H1 (cell line): ENCODE results near the gene B3GALT6. TPM values are rescaled to one million over a fixed set of nuclear protein-coding genes. Genes with fewer than 3 reads are reported as not detected.

ENCODE experiments used
- CHD7 ChIP-seq: fragments of 300-600 bp; sonication (generic); IDR thresholded peaks from 2 replicates; pipeline ENCODE4 v1.7.1; 2012; ENCODE audit warnings: low read length, moderate library complexity, mild to moderate bottlenecking, inconsistent platforms; ENCODE audit not compliant: insufficient replicate concordance
- polyA plus RNA-seq, 7 experiments: library from polyadenylated mRNA; depleted of rRNA in 3 of 7; stranded (reverse) in 5 of 7; unstranded in 2 of 7; fragments of >200 nt in 5 of 7; fragments of 200-250 nt in 2 of 7; gene quantifications; 1 replicate in 5 of 7; 2 replicates in 1 of 7; 4 replicates in 1 of 7; pipeline versions ENCODE4 v1.2.1 to v1.2.3, GENCODE V29; 2011 to 2013; ENCODE audit warnings: missing spikeins in 2 of 7, mixed read lengths in 2 of 7
- total RNA-seq: library from RNA; stranded (reverse); fragmentation: NEBNext Ultra II Directional; extraction: Animal tissue kit (Norgen Biotek cat#: 25700); gene quantifications from 2 replicates; pipeline ENCODE4 v1.2.1, GENCODE V29; 2021

B3GALT6 gene
- total and polyA plus RNA-seq, 2 of the 8 experiments (the other 6 are each of a cell fraction or from before 2014, with no cell fraction given) = 18.4 to 20.4 TPM

GRCh38 chr1:1259951-1260600 is 28.0 kb downstream of the B3GALT6 start (continued):
- TF ChIP-seq CHD7 = no peak
- TF ChIP-seq, all 59 proteins: peak for 0
